KG1 (cell line): ENCODE data around the gene NELFA.

Source experiments
- DNase-seq: peaks from one replicate; lab custom pipeline; 2025; lab: John Stamatoyannopoulos, UW

NELFA gene

DNA sequence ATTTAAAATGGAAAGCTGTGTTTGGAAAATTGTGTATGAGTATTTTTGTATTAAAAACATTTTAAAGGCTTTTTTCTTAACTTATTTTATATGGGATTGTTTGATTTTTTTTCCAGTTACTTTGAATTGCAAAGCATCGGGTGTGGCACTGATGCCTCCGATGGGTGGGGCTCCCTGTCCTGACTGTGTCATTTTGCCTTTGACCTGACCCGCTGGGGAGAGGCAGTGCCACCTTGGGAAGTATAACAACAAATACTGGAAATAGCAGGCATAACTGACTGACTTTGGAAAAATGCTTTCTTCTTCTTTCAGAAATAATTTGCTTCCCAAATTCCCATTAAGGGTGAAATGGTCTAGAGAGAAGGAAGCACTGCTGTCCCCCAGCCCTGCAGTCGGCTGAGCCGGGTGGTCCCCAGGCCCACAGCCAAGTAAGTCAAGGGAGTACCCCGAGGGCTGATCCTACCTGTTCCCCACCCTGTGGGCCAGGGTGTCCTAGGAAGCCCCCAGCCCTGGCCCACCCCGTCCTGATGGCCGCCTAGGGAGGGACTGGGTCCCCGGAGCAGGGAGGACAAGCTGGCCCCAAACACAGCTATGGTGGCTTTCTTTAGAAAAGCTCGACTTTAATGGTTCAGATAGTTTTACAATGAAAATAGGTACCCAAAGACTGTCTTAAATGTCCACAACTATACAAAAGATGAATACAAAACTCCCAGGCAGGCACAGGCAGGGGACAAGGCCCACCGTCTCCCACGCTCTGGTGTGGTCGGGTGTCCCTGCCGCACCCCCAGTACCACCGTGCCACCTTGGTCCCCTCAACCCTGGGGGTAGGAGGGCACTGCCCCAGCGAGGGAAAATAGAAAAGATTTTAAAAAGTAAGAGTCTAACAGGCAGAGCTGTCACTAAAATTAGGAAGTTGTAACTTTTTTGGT is 26.4 kb downstream of the NELFA start:
- DNase-seq: no peak

GRCh38 chr4:1981251-1982058 is 27.3 kb downstream of the NELFA start:
- no peak for DNase-seq

DNA sequence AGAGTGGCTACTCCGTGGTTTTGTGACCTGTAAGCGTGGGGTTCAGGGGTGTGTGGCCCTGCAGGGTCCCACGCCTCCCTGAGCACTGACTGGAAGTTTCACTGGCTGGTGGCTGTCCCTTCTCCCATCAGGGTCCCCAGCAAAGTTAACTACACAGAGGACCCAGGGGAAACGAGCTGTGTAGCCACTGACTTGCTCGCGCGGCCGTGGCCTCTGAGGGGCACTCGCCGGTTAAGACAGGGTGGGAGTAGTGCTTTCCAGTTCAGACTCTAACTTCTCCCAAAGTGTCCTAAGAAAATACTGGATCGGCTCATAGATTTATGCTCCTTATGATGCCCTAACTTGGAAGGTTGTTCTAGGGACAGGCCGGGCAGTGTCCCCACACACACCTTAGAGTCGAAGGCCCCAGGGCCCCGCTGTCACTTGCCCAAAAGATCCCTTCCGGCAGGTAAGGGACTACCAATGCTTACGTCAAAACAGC is 28.2 kb downstream of the NELFA start:
- no peak for DNase-seq

DNA sequence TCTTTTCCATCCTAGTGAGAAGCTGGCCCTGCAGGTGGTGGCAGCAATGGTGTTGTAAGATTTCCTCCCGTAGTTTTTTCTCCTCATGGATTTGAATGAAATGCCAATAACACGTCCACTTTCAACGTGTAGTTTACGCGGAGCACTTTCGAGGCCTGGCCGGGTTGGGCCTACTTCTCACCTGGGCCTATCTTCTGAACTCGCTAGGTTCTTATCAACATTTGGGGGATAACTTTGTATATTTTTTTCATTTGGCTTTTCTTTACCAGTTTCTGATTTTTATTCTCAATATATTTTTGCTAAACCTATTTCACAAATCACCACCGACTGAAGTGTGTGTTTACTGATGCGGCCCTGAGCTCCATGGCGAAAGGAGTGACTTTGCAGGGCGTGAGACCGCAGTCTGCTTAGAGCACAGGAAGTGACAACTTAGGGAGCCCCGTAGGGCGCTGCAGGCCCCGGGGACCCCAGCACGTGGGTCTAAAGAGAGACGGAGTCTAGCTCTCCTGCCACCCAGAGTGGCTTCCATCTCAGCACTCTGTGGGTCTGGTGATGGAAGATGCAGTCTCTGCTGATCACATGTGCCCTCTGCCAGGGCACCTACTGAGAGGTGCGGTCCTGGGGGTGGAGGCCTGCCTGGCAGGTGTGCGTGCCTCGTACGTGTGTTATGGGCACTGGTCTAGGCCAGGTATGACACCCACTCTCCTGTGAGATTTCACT is 29.1 kb downstream of the NELFA start:
- DNase-seq: no peak

DNA sequence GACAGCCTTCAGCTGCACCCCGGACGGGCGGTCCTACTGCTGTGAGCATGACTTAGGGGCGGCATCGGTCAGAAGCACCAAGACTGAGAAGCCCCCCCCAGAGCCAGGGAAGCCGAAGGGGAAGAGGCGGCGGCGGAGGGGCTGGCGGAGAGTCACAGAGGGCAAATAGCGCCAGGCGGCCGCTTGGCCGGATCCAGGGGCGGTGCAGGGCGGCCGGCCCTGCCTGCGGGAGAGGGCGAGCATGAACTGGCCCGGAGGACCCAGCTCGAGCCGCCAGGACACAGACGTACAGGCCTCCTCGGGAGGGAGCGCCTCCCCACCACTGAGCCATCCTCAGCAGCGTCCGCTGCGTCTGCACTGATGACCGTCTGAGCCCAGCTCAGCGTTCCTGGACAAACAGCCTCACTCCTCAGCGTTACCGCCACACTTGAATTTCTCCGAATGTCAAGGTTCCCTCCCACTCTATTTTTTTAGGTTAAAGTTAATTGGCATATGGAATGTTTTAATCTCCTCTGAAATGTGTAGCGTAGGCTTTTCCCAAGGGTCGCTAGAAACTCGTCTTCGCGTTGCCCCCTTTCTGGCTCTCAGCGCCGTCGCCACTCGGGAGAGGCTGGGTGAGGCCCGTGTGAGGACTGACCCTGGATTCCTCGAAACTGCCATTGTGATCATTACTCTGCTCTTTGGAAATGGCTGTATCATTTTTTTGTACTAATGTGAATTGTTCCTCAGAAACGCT is 29.9 kb downstream of the NELFA start:
- DNase-seq: no peak

GRCh38 chr4:1978226-1978625 is 30.5 kb downstream of the NELFA start:
- DNase-seq: no peak

GRCh38 chr4:1976416-1977352 is 32.1 kb downstream of the NELFA start:
- DNase-seq: no peak

GRCh38 chr4:1975880-1976279 is 32.9 kb downstream of the NELFA start:
- DNase-seq: no peak

- no peak for DNase-seq
Observed at GRCh38 chr4:1975391-1975801, 33.4 kb downstream of the NELFA start.

DNA sequence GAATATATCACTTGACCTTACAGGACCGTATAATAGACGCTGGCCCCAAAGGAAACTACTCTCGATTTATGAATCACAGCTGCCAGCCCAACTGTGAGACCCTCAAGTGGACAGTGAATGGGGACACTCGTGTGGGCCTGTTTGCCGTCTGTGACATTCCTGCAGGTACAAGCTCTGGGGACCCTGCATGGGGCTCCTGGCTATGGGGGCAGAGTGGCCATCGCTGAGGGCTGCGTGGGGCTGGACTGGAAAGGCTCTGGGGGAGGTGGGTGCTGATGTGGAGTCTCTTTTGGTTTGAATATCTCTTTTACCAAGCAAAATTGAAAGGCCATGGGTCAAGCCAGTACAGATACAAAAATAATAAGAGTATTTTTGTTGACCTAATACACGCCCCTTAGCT is 33.9 kb downstream of the NELFA start:
- no peak for DNase-seq

DNA sequence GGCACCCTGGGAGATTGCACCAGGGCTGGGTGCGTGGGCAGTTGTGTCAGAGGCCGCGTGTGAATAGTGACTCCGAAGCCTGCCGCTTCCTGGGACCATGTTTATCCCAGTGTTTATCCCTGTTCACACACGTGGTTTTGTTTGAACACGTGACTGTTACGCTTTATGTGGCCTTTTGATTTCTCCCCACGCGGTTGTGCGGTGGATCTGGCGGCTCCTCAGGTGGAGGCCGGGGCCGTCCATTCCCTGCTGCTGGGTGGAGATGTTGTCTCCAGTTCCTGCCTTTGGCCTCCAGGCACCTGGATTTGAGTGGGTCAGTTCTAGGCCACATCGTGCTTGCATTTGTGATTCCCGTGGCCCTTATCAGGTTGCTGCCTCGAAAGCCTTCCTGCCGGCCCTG is 35.1 kb downstream of the NELFA start:
- no peak for DNase-seq

GRCh38 chr4:1973218-1973617 is 35.6 kb downstream of the NELFA start:
- DNase-seq: no peak

- DNase-seq: no peak
Observed at GRCh38 chr4:1972414-1972813, 36.4 kb downstream of the NELFA start.

GRCh38 chr4:1971456-1972200 is 37.1 kb downstream of the NELFA start:
- DNase-seq: no peak

DNA sequence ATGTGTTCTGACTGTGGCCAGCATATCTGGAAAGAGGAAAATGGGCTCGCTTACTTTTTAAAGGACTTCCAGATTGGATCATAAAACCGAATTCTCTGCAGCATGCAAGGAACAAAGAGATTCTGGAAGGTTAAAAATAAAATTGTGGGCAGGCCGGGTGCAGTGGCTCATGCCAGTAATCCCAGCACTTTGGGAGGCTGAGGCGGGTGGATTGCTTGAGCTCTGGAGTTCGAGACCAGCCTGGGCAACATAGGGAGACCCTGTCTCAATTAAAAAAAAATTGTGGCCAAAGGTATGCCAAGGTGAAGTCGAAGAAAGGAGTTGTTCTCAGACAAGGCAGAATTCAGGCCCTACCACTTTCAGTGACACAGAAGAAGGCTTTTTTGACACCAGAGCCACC is 37.8 kb downstream of the NELFA start:
- no peak for DNase-seq

DNA sequence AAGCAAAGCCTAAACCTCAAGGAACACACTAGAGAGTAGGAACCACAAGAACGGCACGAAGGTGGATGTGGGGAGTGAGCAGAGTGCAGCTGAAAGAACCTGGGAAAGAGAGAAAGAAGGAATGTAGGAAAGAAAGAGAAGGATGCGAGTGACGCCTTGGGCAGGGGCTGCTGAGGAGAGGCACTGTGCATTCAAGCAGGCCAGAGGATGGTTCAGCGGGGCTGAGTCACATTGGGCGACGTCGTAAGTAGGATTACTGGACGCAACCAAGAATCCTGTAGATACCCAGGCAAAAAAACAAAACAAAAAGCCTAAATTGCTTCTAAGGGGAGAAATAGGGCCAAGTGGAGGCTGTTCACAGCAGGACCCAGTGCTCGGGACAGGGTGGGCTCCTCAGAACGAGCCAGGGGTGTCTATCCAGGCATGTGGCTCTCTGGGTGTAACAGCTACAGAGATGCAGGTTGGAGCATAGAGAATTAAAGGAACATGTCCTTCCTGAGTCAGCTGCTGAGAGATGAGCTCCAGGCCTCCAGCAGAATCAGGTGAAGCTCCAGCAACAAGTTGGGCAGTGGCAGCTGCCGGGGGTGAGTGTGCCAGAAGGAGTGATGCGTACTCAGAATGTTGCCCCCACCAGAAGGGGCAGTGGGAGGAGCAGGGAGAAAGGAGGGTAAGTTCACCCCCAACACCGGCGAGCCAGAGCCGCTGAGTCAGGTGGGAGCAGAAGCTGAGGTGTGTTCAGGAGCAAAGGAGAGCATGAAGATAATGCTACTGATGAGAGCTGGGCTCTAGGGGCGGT is 38.6 kb downstream of the NELFA start:
- no peak for DNase-seq

DNA sequence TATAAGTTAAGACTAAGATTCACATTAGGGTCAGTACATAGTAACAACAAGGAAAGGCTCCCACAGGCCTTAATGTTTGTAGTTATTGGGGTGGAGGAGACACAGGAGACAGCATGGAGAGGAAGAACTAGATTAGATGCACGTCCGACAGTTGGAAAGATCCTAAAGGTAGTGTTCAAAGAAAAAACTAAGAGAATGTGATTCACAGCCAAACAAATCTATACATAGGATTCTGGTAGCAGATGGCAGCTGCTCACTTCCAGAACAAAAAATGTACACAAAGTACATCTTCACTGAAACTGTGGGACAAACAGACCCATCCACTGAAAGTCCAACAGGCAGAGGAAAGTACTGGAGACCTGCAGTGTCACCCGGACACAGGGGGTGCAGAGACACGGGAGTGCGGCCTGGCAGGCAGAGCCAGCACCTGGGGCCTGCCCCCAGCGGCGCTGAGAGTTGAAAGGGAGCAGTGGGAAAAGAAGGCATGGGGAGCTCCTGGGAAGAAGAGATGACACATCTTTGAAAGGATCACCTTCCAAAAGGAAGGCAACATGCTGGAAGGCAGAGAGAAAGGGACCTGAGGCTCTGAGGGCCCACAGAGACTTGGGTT is 40.0 kb downstream of the NELFA start:
- no peak for DNase-seq

- DNase-seq: no peak
Observed at GRCh38 chr4:1967512-1968149, 41.1 kb downstream of the NELFA start.
